GM12878 (cell line): ENCODE data around the gene ZNF483. TPM values are rescaled to one million over a fixed set of nuclear protein-coding genes. Genes with fewer than 3 reads are reported as not detected.

Source experiments
- ATAC-seq: fragments of 200-7000 bp; cut with Tn5 transposase; 3 replicates; pipeline ENCODE4 v1.9.1; 2020; ENCODE audit warnings: mild to moderate bottlenecking, moderate library complexity
- BruUV-seq: library from RNA; stranded (reverse); fragments of 400-500 nt; replicated peaks from 2 replicates; lab custom pipeline; 2021; lab: Mats Ljungman, UMichigan
- CTCF ChIA-PET: fragments of 300-600 bp; sonication (Branson Sonifier 250); formaldehyde crosslinking; extraction: SDS; loops from one replicate; lab custom pipeline; 2021; ENCODE audit warnings: inconsistent platforms; lab: Yijun Ruan, JAX
- POLR2A ChIA-PET: fragments of 350-600 bp; formaldehyde crosslinking; extraction: SDS; loops from one replicate; lab custom pipeline; 2021; ENCODE audit warnings: inconsistent platforms; lab: Charles Lee
- RAD21 ChIA-PET: fragments of 300-600 bp; sonication (Branson Sonifier 250); formaldehyde crosslinking; loops from one replicate; lab custom pipeline; 2023; ENCODE audit warnings: antibody characterized with exemption; ENCODE audit not compliant: unreplicated experiment; lab: Charles Lee
- SMC1A ChIA-PET: fragments of 300-600 bp; sonication (Branson Sonifier 250); formaldehyde crosslinking; loops from one replicate; lab custom pipeline; 2023; ENCODE audit not compliant: unreplicated experiment, uncharacterized antibody; lab: Charles Lee
- DNase-seq: peaks from one replicate; pipeline ENCODE4 v3.0.0-alpha.2; 2011; ENCODE audit warnings: low read depth, low spot score
- FAIRE-seq: peaks from 3 replicates; lab custom pipeline; 2011; peaks lifted over from hg19 to GRCh38; lab: Jason Lieb, UNC
- H2AFZ ChIP-seq: 2 replicates; pipeline ENCODE4 v1.6.0; 2011; ENCODE audit warnings: low read depth, low read length, control low read depth; ENCODE audit not compliant: control insufficient read depth
- H3K27ac ChIP-seq: 2 replicates; pipeline ENCODE4 v1.5.1; 2011; ENCODE audit warnings: control low read depth; ENCODE audit not compliant: control insufficient read depth, insufficient read depth
- H3K27me3 ChIP-seq, 2 experiments: replicated peaks in 1 of 2; 2 replicates each; pipeline versions ENCODE4 v1.6.0 to v1.6.1; 2011; ENCODE audit warnings: low read length in 1 of 2; ENCODE audit not compliant: control insufficient read depth in 2 of 2, insufficient read depth in 2 of 2
- H3K36me3 ChIP-seq, 2 experiments: 2 replicates each; pipeline ENCODE4 v1.5.1; 2011; ENCODE audit warnings: low read length in 1 of 2; ENCODE audit not compliant: control insufficient read depth in 2 of 2, insufficient read depth in 2 of 2
- H3K4me1 ChIP-seq: 2 replicates; pipeline ENCODE4 v1.6.1; 2011; ENCODE audit warnings: mild to moderate bottlenecking, low read length, moderate library complexity, mixed read lengths; ENCODE audit not compliant: control insufficient read depth, insufficient read depth
- H3K4me2 ChIP-seq: 2 replicates; pipeline ENCODE4 v1.6.0; 2011; ENCODE audit warnings: control low read depth; ENCODE audit not compliant: control insufficient read depth, insufficient read depth
- H3K4me3 ChIP-seq: fragments of 200-600 bp; sonication (generic); 2 replicates; pipeline ENCODE4 v1.5.1; 2016
- H3K79me2 ChIP-seq: 2 replicates; pipeline ENCODE4 v1.6.0; 2011; ENCODE audit warnings: low read length; ENCODE audit not compliant: control insufficient read depth, insufficient read depth
- H3K9ac ChIP-seq: 2 replicates; pipeline ENCODE4 v1.8.0; 2011; ENCODE audit warnings: low read length, control low read depth, mixed read lengths; ENCODE audit not compliant: control insufficient read depth, insufficient read depth
- H3K9me3 ChIP-seq: replicated peaks from 3 replicates; pipeline ENCODE4 v1.5.1; 2011; ENCODE audit warnings: mild to moderate bottlenecking, low read length; ENCODE audit not compliant: control insufficient read depth, insufficient read depth
- H4K20me1 ChIP-seq: 2 replicates; pipeline ENCODE4 v1.6.0; 2011; ENCODE audit not compliant: control insufficient read depth, insufficient read depth
- CBX5 ChIP-seq: sonication (generic); IDR thresholded peaks from 2 replicates; pipeline ENCODE4 v1.6.1; 2016; ENCODE audit warnings: low read depth, moderate library complexity, mild to moderate bottlenecking, inconsistent platforms
- CHD1 ChIP-seq: IDR thresholded peaks from 2 replicates; pipeline ENCODE4 v1.6.1; 2012; ENCODE audit warnings: low read depth, low read length, improper control_type of control experiment
- ELK1 ChIP-seq: IDR thresholded peaks from 2 replicates; pipeline ENCODE4 v1.6.1; 2012; ENCODE audit warnings: low read depth, low read length, improper control_type of control experiment
- HSF1 ChIP-seq: fragments of 150-350 bp; IDR thresholded peaks from 2 replicates; pipeline ENCODE4 v1.6.1; 2014; ENCODE audit warnings: mild to moderate bottlenecking, low read depth, low read length
- IKZF2 ChIP-seq, 2 experiments: fragments of 450-650 bp; IDR thresholded peaks; 2 replicates each; pipeline ENCODE4 v1.6.1; 2017; ENCODE audit warnings: mild to moderate bottlenecking in 2 of 2, moderate library complexity in 2 of 2
- NFYB ChIP-seq: IDR thresholded peaks from 2 replicates; pipeline ENCODE4 v1.6.1; 2011; ENCODE audit warnings: low read depth, mild to moderate bottlenecking, low read length, improper control_type of control experiment, moderate library complexity; ENCODE audit not compliant: insufficient read depth
- RB1 ChIP-seq: fragments of 450-650 bp; formaldehyde crosslinking; IDR thresholded peaks from 2 replicates; pipeline ENCODE4 v1.6.1; 2017; ENCODE audit warnings: mild to moderate bottlenecking, borderline replicate concordance
- SMAD1 ChIP-seq: fragments of 450-650 bp; IDR thresholded peaks from 2 replicates; pipeline ENCODE4 v1.6.1; 2018; ENCODE audit warnings: mild to moderate bottlenecking, low read depth; ENCODE audit not compliant: partially characterized antibody
- WGBS: methylation state at CpG from one replicate; pipeline ENCODE4 v1.1.6; 2016; ENCODE audit warnings: low lambda C conversion rate; ENCODE audit not compliant: insufficient replicate concordance, insufficient coverage; ENCODE audit errors: missing lambda C conversion rate; 5-methylcytosine and 5-hydroxymethylcytosine counted together
- in situ Hi-C: fragments of 300-500 bp; cut with MboI; formaldehyde crosslinking; loops from 9 replicates; pipeline ENCODE4 v1.14.3; 2018; ENCODE audit warnings: mixed read lengths
- intact Hi-C: fragments of 100-400 bp; cut with micrococcal nuclease; formaldehyde crosslinking; loops from one replicate; pipeline ENCODE4 v1.14.2; 2022; ENCODE audit not compliant: unreplicated experiment
- polyA plus RNA-seq, 11 experiments: library from polyadenylated mRNA; depleted of rRNA in 4 of 11; unstranded in 6 of 11; stranded (reverse) in 5 of 11; fragments of >200 nt; fragmentation: Nextera tagmentation in 4 of 11; fragmentation: Illumina TruSeq in 1 of 11; extraction: Ambion mirVana in 4 of 11; extraction: Trizol in 1 of 11; gene quantifications; 1 replicate in 1 of 11; 2 replicates in 10 of 11; pipeline versions ENCODE4 v1.2.1 to v1.2.3, GENCODE V29; 2011 to 2016; ENCODE audit warnings: inconsistent platforms in 2 of 11, missing spikeins in 2 of 11, low read depth in 1 of 11
- total RNA-seq, 4 experiments: library from RNA; depleted of rRNA in 3 of 4; stranded (reverse); fragments of >200 nt in 3 of 4; fragmentation: Illumina TruSeq in 1 of 4; extraction: Trizol in 1 of 4; gene quantifications; 2 replicates each; pipeline versions ENCODE4 v1.2.1 to v1.2.3, GENCODE V29; 2013 to 2021

ZNF483 gene
- total and polyA plus RNA-seq, 10 of the 15 experiments (the other 5 are each of a cell fraction or from before 2014, with no cell fraction given) = 0.03 to 0.76 (median 0.26) TPM; not detected in 1

GRCh38 chr9:111514967-111515366 is 10.0 kb upstream of the ZNF483 start (continued):
- TF ChIP-seq CBX5 (no peak), CHD1 (no peak)
- TF ChIP-seq, all 136 proteins: peak for 0

DNA sequence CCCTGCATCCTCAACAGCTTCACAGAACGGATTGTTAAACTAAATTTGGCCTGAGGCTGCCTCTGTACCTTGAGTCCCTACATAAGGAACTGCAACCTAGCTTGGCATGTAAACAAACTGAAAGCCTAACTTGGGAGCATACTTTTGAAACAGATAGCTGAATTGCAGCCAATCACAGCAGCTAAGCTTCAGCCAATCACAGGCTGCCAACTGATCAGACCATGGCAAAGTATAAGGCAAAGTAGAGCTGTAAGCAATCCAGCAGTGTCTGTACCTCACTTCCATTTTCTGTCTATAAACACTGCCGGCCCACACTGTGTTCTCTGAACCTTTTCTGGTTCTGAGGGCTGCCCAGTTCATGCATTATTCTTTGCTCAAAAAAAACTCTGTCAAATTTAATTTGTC is 8.9 kb upstream of the ZNF483 start:
- Histone ChIP-seq H3K27me3 (no peaks in the 10 kb centered on the region), H4K20me1 (no peaks in the 10 kb centered on the region), H3K79me2 (no peaks in the 10 kb centered on the region), H3K36me3 (no peaks in the 10 kb centered on the region), H3K4me3 (no peak overlapping the region), H3K9me3 (no peaks in the 10 kb centered on the region; the same call in 2 of the 3 replicates), H3K4me2 (no peak overlapping the region; the same call in 1 of the 2 replicates), H3K27ac (no peak overlapping the region), H3K9ac (no peak overlapping the region), H3K4me1 (no peaks in the 10 kb centered on the region), H2AFZ (peak overlapping the region; percentile 9)
- SMC1A ChIA-PET = no interaction called here
- no peak for FAIRE-seq
- RAD21 ChIA-PET = no interaction called here
- BruUV-seq = no TSS peak
- intact Hi-C loops = no loop called here
- CTCF ChIA-PET = interaction anchor here (0.8 kb wide), 1 partner anchor 154 kb away, joined by 4 read pairs; no protein-coding TSS in a partner anchor
- TF ChIP-seq NFYB (0 out of 2 replicates have a peak, but pooled peaks have one; percentile 28), HSF1 (no peak)
- in situ Hi-C loops = no loop called here
- peak; percentile 5 for DNase-seq
- WGBS = 17% methylated on average over 2 of the region's 2 CpGs
- POLR2A ChIA-PET = no interaction called here
- ATAC-seq = peak; percentile 59

DNA sequence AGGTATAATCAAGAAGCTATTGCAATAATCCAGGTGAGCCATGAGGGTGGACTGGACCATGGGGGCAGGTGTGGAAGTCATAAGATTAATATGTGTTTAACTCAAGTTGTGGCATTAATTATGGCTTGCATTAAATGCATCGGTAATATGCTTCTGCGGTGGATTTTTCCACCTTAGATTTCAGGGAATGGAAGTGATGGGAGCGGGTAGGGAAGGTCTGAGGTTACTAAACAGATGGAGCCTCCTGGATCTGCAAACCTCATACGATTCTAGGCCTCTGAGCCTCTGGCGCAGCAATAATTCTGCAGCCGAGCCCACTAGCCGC is 286 bp upstream of the ZNF483 start:
- peak overlapping the region; percentile 12 for H3K4me2 ChIP-seq
- ATAC-seq (no peak), FAIRE-seq (no peak), DNase-seq (no peak)
- intact Hi-C loops (no loop called here), in situ Hi-C loops (no loop called here)
- ChIA-PET SMC1A (no interaction called here), POLR2A (no interaction called here), RAD21 (no interaction called here), CTCF (no interaction called here)
- no peaks in the 10 kb centered on the region for H3K27me3 ChIP-seq
- H3K27ac ChIP-seq = no peak overlapping the region
- H3K36me3 ChIP-seq = no peaks in the 10 kb centered on the region
- peak overlapping the region; percentile 50; the same call in 1 of the 2 replicates for H3K4me3 ChIP-seq
- no peaks in the 10 kb centered on the region for H3K79me2 ChIP-seq
- no peaks in the 10 kb centered on the region for H3K4me1 ChIP-seq
- no peak overlapping the region for H2AFZ ChIP-seq
- TF ChIP-seq IKZF2 (IDR thresholded peaks at IDR 0.05) (no peak), RB1 (no peak), SMAD1 (no peak), ELK1 (no peak)
- no peaks in the 10 kb centered on the region for H4K20me1 ChIP-seq
- peaks cover 3% of the 10 kb centered on the region; the same call in 1 of the 3 replicates for H3K9me3 ChIP-seq
- H3K9ac ChIP-seq = no peak overlapping the region
- 58% methylated on average over 7 of the region's 7 CpGs for whole genome bisulfite sequencing
- no TSS peak for BruUV-seq
